Measurements from ENCODE around the gene METTL8.

Gene METTL8

DNA sequence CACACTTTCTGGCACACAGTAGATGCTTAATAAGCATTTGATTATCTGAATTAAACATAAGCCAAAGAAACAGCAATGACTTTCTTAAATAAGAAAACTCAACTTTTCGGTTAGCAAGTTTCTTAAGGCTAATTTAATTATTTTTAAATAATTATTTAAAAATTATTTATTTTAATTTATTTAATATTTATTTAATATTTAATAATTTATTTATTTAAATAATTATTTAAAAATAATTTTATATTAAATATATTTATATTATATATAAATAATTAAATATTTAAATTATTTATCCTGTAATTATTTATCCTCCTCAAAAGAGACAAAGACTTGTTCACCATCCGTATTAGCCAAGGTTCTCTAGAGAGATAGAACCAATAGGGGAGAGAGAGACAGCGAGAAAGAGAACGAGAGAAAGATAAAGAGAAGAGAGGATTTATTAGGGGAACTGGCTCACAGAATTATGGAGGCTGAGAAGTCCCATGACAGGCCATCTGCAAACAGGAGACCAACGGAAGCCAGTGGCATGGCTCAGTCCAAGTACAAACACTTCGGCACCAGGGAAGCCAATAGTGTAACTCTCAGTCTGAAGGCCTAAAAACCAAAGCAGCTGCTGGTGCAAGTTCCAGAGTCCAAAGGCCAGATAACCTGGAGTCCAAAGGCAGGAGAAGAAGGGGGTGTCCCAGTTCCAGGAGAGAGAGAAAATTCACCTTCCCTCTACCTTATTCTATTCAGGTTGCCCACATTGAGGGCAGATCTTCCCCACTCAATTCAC, 125.3 kb downstream of the METTL8 start:
- no peak for DNase-seq

- no peak for DNase-seq
Measured at GRCh38 chr2:171307560-171307959, 126.2 kb downstream of the METTL8 start.

DNA sequence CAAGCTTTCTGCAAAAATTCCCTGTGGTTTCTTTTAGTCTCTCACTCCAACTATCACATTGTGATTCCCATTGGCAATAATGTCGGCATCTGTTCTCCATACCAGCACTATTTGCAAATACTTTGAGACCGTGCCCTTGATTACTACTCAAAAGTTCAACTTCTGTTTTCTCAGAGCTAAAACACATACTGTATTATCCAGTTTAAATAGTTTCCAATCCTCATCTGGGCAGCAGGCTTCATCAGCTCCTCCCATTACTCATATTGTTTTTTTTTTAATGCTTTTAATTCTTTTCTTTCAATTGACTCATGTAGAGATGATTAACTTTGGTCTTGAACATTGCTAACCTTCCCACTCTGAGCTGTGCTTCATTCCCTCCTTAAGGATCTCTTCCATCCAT, 135.8 kb downstream of the METTL8 start:
- DNase-seq = no peak

GRCh38 chr2:171294608-171295007, 139.2 kb downstream of the METTL8 start:
- DNase-seq = no peak

GRCh38 chr2:171293661-171294060, 140.1 kb downstream of the METTL8 start:
- no peak for DNase-seq

DNA sequence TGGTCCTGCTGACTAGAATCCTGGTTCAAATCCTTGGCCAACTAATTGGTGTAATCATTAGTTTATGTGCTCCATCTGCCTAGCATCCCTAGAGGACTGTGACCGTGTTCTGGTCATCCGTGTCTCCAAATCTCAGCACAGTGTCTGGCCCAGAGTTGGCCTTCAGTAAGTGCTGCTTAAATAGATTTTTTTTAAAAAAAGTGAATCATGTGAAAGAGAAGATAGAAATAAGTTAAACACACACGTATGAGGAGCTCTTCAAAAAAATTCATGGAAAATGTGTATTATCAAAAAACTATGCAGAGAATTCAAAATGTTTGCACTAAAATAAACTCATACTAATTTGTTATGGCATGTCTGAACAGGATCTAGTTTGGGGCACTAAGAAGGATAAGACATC, 143.8 kb downstream of the METTL8 start:
- DNase-seq = no peak

GRCh38 chr2:171289316-171289715, 144.5 kb downstream of the METTL8 start:
- DNase-seq = no peak

DNA sequence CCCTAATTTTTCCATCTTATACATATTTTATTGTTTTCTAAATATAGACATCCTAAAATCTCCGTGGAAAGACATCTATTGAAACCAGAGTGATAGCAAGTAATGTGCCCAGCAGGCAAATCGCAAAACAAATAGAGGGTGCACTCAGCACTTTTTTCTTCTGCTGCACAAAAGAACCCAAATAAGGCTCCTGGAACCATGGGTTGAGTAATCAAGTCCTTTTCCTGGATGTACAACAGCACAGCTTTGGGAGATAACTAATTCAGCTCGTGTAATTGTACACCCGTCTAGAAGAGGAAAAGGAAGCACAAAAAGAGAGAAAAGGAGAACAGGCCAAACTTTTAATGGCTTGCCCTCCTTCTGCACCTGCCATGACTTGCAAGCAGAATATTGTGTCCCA, 146.2 kb downstream of the METTL8 start:
- no peak for DNase-seq

GRCh38 chr2:171287036-171287571, 146.7 kb downstream of the METTL8 start:
- DNase-seq = no peak

- DNase-seq = peak; percentile 9 to 37
Measured at GRCh38 chr2:171281110-171281509, 152.7 kb downstream of the METTL8 start.

DNA sequence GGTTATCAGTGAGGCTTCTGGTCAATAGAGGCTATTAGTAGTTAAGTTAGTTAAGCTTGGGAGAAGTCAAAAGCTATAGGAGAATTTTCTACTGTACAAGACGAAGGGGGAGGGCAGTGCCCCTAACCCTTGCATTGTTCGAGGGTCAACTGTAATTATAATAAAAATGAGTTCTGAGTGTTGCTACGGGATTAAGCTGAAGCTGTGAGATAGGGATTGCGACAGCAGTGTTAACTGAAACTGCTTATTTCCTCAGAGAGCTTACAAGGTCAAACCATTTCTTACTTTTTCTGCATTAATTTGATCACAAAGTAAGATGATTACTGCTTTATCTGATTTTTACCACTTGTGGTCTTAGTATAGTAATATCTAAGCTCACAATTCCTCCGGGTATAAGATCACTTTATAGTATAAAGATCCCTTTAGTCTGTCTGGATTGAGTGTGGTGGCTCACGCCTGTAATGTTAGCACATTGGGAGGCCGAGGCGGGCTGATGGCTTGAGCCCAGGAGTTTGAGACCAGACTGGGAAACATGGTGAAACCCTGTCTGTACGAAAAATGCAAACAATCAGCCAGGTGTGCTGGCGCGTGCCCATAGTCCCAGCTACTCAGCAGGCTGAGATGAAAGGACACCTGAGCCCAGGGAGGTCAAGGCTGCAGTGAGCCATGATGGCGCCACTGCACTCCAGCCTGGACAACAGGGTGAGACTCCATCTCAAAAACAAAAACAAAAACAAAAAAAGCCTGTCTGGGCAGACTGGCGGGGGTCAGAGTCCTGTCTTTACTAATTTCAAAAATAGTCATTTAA, 153.6 kb downstream of the METTL8 start:
- DNase-seq = no peak

DNA sequence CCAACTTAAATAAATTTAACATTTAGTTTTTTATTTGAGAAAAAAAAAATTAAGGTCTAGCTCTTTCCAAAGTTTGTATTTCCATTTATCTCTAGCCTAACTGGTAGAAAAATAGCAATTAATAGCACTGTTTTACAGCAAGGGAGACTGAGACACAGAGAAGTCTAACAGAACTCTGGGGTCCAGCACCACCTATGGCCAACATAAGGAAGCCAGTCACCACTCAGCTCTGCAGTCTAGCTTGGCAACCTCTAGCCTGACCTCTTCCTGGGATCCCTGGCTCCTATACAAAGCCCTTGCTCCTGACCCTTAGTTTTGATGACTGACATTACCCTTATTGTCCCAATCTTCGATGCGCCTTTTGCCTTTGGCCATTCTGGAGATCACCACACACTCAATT, 159.0 kb downstream of the METTL8 start:
- no peak for DNase-seq

GRCh38 chr2:171271971-171272436, 161.8 kb downstream of the METTL8 start:
- DNase-seq = no peak

- DNase-seq = no peak
Measured at GRCh38 chr2:171271386-171271785, 162.4 kb downstream of the METTL8 start.

DNA sequence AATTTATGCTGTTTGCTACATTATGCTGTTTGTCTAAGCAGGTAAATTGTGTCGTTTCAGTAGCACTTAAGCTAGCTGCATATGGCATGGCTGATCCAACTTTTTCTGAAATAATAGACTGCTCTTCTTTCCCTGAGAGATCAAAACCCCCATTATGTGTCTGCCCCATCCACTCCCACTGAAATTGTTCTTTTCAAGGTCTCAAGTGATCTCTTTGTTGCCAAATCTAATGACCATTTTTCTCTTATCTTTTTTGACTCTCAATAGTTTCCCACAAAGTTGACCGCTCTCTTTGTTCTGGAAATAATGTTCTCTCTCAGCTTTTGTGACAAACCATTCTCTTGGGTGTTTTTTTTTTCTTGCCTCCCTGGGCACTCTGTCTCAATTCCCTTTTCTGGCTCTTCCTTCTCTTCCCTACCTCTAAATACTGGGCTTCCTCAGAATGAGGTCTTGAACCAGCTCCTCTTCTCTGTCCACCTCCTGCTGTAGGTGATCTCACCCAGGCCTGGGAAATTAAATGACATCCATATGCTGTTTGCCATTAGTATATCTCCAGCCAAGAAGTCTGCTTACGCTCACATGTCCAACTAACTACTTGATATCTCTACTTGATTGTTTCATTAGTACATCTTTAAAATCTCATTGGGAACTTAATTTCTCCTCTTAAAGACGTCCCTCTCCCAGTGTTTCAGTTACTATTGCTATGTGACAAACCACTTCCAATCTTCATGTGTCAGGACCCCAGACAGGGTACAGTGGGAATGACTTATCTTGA, 165.7 kb downstream of the METTL8 start:
- no peak for DNase-seq
